Cortex of kidney (tissue), 1 donor: Measurements from ENCODE around the gene DCANP1.

Source experiments
- DNase-seq: peaks from one replicate; lab custom pipeline; 2025; lab: John Stamatoyannopoulos, UW

Gene DCANP1

GRCh38 chr5:135480511-135480910, 33.4 kb upstream of the DCANP1 start:
- DNase-seq = no peak

DNA sequence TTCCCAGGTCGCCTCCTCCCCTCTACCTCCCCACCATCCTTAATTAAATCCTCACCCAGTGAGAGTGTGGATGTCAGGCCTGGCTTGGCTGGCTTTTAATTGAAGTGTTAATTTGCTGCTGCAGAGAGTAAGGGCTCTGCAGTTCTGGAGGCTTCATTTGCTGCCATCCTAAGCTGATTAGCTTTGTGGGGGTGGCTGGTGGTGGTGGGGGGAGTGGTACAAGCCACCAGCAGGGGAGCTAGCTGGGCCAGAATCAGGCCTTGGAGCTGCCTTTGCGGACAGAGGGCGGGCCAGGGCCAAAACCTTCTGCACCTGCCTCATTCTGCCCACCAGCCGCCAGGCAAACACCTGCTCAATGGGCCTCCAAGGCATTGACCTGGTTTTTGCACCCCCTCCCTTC, 31.8 kb upstream of the DCANP1 start:
- DNase-seq = no peak

DNA sequence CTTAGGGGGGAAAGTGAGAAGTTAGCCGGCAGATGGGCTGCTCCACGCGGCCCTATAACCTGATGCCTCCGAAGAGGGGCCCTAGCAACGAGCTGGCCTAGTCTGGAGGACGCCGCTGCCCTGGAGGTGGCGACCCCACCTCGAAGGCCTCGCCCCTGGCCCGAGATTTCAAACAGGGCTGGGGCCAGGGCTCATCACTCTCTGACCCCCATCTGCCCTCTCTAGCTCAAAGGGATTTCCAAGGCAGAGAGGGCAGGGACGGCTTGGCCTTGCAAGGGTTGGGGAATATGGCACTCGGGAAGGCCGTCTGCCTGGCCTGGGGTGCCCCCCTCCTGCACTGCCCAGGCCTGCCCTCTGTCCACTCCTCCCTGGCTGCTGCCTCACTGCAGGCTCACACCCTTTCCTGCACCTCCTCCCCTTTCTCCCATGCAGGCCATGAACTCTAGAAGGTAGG, 30.5 kb upstream of the DCANP1 start:
- no peak for DNase-seq

DNA sequence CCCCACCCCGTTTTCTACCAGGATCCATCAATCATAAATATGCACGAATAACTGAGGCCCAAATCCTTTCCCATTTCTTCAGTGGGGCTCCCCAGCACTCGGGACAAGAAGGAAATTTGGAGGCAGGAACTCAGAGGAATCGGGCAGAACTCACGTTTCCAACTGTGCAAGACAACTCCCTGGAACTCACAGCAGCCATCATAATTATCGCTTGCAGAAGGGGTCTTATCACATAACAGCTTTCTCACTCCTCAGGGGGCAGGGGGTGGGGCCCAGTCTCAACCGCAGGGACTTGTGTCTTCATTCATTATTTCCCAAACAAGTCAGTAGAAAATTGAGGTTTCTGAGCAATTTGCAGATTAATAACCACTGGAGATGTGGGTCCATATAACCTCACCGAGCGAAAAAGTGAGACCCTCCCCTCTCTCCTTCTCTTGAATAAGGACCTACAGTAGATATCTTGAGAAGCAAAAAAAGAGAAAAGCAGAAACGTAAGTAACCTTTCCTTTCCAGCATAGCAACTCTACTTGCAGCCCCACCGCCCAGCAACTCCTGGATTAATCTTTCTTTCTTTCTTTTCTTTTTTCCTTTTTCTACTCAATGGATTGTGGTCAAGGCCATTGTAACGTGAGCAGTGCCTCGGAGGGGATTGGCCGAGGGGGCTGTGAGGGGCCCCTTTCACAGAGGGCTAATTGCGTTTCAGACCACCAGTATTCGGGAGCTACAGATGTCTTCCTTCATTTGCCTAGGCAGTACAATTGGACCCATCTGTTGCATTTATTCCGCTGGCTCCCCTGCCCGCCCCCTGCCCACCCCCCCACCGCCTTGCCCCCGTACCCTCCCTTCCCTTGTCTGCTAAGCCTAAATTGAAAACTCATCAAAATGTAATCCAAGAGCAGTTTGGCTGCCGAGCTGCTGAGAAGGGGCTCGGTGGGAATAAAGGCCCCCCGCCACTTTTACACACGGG, 29.8 kb upstream of the DCANP1 start:
- no peak for DNase-seq

DNA sequence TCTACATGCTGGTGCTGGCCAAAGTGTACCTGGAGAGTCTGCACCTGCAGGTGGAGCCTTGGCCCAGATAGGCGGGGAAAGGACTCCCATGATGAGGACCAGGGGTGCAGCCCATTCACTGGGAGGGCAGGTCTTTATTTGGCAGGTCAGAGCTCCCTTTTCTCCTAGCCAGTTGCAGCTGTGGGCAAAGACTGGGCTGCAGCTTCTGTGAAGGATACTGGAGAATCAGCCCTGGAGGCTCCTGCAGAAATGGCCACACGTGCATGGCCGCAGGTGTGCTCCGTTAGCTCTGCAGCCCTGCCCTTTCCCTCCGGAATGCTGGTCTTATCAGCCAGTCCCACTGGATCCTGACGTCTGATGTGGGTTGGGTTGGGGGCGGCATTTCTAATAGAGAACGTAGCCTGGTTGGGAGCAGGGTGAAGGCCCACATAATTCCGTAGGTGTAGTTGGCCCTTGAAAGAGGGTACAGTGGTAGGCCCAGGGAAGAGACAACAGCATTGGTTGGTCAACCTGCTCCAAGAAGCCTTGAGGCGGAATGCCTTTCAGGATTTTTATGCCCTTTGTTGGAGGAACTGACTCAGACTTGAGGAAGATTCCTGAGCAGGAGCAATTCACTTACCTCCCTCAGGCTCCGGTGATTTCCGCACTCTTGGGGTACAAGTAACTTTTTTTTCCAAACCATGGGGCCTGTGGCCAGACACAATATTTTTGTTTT, 27.0 kb upstream of the DCANP1 start:
- no peak for DNase-seq

DNA sequence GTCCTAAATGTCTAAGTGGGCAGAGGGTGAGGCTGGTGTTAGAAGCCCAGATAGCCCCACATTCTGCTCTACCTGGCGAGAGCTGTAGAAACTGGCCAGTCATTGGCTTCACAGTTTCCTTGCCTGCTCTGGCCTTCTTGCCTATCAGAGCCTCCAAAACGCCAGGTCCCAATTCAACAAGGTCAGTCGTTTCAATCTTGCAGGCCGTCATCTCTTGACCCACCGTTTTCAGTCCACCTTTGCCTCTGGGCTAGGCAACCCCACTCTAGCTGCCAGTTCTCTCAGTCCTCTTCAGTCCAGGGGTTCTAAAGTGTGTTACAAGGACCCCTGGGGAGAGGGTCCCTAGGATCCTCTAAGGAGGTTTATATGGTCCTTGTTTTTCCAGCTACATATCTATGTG, 25.0 kb upstream of the DCANP1 start:
- DNase-seq = no peak

DNA sequence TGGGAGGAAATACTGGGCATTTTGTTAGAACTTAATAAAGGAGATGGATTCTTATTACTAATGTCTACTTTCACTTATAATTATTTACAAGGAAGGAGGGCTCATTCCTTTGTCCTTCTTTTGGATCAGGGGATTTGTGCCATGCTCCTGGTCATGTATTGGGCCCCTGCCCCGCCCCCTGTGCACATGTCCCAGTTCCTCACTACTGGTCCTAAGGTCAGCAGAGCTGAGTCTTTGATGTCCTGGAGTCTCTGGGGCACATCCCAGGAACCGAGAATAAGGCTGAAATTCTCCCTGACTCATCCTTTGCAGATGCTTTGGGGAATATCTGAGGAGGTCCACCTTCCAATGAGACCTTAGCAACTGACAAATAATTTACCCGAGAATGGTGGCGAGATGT, 24.6 kb upstream of the DCANP1 start:
- no peak for DNase-seq

DNA sequence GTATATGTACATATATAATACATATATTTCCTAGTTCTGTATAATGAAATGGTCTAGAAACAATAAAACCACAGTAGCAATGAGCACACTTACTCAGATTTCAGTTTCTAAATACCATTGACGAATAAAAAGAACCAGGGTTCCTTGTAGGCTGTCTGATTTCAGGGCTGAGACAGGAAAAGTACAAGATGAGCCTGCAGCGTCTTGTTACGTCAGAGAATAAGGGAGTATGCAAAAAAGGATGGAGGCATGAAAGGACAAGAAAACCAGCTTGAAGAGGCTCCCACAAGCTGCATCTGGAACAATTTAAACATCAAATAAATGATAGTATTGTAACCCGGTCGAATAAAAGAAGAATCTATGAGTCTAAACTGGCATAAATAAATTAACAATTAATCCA, 22.8 kb upstream of the DCANP1 start:
- DNase-seq = no peak

- DNase-seq = no peak
Observed at GRCh38 chr5:135468541-135468940, 21.4 kb upstream of the DCANP1 start.

GRCh38 chr5:135467871-135468485, 20.8 kb upstream of the DCANP1 start:
- no peak for DNase-seq

GRCh38 chr5:135467051-135467625, 20.0 kb upstream of the DCANP1 start:
- DNase-seq = no peak

DNA sequence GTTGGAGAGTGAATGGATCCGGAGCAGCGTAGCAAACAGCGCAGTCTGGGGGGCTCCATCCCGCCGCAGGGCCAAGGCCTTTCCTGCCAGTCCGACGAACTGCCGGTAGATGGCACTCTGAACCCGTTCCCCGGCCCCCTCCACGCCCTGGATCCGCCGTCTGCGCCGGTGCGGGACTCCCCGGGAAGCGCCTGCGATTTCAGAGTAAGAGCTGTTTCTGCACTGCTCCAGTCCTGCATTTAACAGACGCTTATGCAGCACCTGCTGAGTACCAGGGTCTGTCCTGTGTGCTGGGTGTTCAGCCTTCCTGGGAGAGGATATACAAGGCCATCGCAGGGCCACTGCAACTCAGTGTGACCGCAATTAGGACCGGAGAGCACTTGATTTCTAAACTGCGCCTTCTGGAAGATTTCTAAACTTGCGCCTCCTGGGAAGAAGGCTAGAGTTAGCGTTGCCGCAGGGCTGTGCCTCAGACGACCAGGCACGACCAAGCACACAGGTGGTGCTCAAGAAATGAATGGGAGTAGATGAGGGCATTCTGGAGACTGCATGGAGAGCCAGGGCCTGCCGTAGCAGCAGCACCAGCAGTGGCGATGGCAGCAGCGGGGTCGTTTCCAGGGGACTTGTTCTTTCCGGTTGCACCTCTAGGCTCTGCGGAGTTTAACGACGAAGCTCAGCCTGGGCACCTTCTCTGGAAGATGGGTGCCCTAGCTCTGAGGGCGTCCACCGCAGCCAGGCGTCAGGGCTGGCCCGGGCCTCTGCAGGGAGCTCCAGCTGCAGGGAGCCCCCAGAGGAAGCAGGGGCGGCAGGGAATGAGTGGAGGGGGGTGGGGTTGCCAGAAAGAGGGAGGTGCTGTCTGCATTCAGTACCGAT, 19.3 kb upstream of the DCANP1 start:
- no peak for DNase-seq

DNA sequence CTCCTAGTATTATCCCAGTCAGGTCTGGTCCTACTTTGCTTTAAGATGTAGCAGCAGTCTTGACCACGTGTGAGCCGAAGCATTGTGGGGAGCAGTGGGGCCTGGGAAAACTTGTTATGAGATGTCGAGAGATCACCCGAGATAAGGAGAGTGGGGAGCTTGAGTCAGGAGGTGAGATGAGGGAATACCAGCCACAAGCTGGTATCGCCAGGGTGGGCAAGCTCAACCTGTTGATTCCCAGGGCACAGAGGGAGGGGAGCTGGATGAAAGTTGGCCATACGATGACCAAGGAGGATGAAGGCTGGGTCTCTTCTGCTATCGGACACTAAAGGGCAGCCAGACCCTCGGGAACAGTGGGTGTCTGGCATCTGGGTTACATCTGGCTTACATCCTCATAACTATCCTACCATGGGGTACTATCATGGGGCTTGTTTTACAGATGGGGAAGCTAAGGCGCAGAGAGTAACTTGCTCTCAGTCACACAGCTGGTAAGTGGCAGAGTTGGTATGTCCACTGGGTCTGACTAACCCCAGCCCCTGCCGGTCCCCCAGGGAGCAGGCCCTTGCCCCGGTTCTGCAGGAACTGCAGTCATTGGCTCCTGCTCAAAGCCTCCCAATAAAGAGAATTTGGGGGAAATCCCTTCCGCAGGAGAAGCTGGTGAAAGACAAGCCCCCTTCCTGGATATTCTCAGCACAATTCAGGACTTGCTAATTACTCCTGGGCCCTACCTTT, 18.4 kb upstream of the DCANP1 start:
- DNase-seq = no peak

GRCh38 chr5:135462304-135462703, 15.2 kb upstream of the DCANP1 start:
- DNase-seq = no peak

- DNase-seq = no peak
Observed at GRCh38 chr5:135461481-135462151, 14.5 kb upstream of the DCANP1 start.

DNA sequence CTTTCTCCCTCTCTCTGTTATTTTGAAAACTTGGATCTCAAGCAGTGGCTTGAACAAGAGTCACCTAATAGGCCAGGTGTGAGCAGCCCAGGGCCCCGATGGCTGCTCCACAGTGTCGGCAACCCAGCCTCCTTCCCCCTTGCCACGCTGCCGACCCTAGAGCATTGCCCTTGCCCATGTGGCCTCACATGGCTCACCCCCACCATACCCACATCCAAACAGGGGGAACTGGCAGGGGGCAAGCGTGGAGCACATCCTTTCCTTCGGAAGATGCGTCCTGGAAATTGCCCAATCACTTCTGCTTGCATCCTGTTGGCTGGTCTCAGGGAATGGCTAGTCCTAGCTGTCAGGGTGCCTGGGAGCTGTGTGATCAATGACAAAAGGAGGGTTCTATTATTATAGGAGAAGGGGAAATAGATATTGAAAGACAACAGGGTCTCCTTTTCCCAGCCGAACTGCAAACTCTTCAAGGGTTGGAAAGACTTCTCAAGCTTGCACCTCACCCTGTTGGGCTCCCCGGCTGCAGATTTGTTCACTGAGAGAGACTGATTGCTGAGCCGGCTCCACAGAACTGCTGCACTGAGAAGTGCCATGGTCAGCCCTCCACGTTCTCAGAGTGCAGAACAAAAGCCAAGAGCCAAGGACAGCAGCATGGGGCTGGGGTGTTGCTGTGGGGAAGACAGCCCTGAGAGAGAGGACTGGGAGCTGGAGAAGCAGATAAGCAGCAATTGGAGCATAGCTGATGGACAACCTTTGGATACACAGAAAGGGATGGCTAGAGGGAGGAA, 13.3 kb upstream of the DCANP1 start:
- no peak for DNase-seq

- no peak for DNase-seq
Observed at GRCh38 chr5:135458921-135459331, 11.8 kb upstream of the DCANP1 start.

GRCh38 chr5:135458356-135458755, 11.2 kb upstream of the DCANP1 start:
- no peak for DNase-seq

GRCh38 chr5:135457424-135458071, 10.4 kb upstream of the DCANP1 start:
- no peak for DNase-seq
